ENCODE data around the gene RGR.

RGR gene

GRCh38 chr10:84208023-84208422, 36.8 kb upstream of the RGR start:
- Histone ChIP-seq H3K79me2 (no peaks in the 10 kb centered on the region), H3K4me2 (ENCODE audit: low read length) (no peak overlapping the region), H3K9ac (no peak overlapping the region), H3K27me3 (ENCODE audit: control insufficient read depth, insufficient read depth, low read length) (no peaks in the 10 kb centered on the region), H3K4me1 (no peaks in the 10 kb centered on the region), H3K27ac (no peak overlapping the region), H3K36me3 (ENCODE audit: control insufficient read depth, insufficient read depth, low read length) (no peaks in the 10 kb centered on the region), H3K4me3 (ENCODE audit: low read depth, low read length) (no peak overlapping the region), H3K9me3 (ENCODE audit: control insufficient read depth, low read length) (no peaks in the 10 kb centered on the region), H2AFZ (no peak overlapping the region)
- TF ChIP-seq CTCF (IDR thresholded peaks at IDR 0.05), result no peak

GRCh38 chr10:84211566-84211965, 33.3 kb upstream of the RGR start:
- no peaks in the 10 kb centered on the region for H3K27me3 ChIP-seq (ENCODE audit: control insufficient read depth, insufficient read depth, low read length)
- H3K9ac ChIP-seq, result no peak overlapping the region
- no peaks in the 10 kb centered on the region for H3K4me1 ChIP-seq
- no peak overlapping the region for H3K4me3 ChIP-seq (ENCODE audit: low read depth, low read length)
- TF ChIP-seq CTCF (IDR thresholded peaks at IDR 0.05), result no peak
- no peak overlapping the region for H3K27ac ChIP-seq
- no peak overlapping the region for H2AFZ ChIP-seq
- H3K36me3 ChIP-seq (ENCODE audit: control insufficient read depth, insufficient read depth, low read length), result no peaks in the 10 kb centered on the region
- no peaks in the 10 kb centered on the region for H3K79me2 ChIP-seq
- no peaks in the 10 kb centered on the region for H3K9me3 ChIP-seq (ENCODE audit: control insufficient read depth, low read length)
- no peak overlapping the region for H3K4me2 ChIP-seq (ENCODE audit: low read length)

- no peak for TF ChIP-seq CTCF (IDR thresholded peaks at IDR 0.05)
Measured at GRCh38 chr10:84212014-84212413, 32.8 kb upstream of the RGR start.

GRCh38 chr10:84213076-84213475, 31.8 kb upstream of the RGR start:
- Histone ChIP-seq H3K9me3 (ENCODE audit: control insufficient read depth, low read length) (no peaks in the 10 kb centered on the region), H3K79me2 (no peaks in the 10 kb centered on the region), H3K27ac (no peak overlapping the region), H3K36me3 (ENCODE audit: control insufficient read depth, insufficient read depth, low read length) (no peaks in the 10 kb centered on the region), H3K9ac (no peak overlapping the region), H3K27me3 (ENCODE audit: control insufficient read depth, insufficient read depth, low read length) (no peaks in the 10 kb centered on the region), H3K4me1 (no peaks in the 10 kb centered on the region), H3K4me3 (ENCODE audit: low read depth, low read length) (no peak overlapping the region), H3K4me2 (ENCODE audit: low read length) (no peak overlapping the region), H2AFZ (no peak overlapping the region)
- TF ChIP-seq CTCF (IDR thresholded peaks at IDR 0.05), result no peak

More at GRCh38 chr10:84212014-84212413, 32.8 kb upstream of the RGR start:
- Histone ChIP-seq H3K79me2 (no peaks in the 10 kb centered on the region), H3K9ac (no peak overlapping the region), H3K9me3 (ENCODE audit: control insufficient read depth, low read length) (no peaks in the 10 kb centered on the region), H3K4me1 (no peaks in the 10 kb centered on the region), H3K27me3 (ENCODE audit: control insufficient read depth, insufficient read depth, low read length) (no peaks in the 10 kb centered on the region), H3K4me3 (ENCODE audit: low read depth, low read length) (no peak overlapping the region), H2AFZ (no peak overlapping the region), H3K36me3 (ENCODE audit: control insufficient read depth, insufficient read depth, low read length) (no peaks in the 10 kb centered on the region), H3K27ac (no peak overlapping the region), H3K4me2 (ENCODE audit: low read length) (no peak overlapping the region)

GRCh38 chr10:84214046-84214572, 30.7 kb upstream of the RGR start:
- Histone ChIP-seq H3K79me2 (no peaks in the 10 kb centered on the region), H3K36me3 (ENCODE audit: control insufficient read depth, insufficient read depth, low read length) (no peaks in the 10 kb centered on the region), H3K9me3 (ENCODE audit: control insufficient read depth, low read length) (no peaks in the 10 kb centered on the region), H3K4me1 (no peaks in the 10 kb centered on the region), H3K27me3 (ENCODE audit: control insufficient read depth, insufficient read depth, low read length) (no peaks in the 10 kb centered on the region), H3K9ac (no peak overlapping the region), H3K27ac (no peak overlapping the region), H3K4me2 (ENCODE audit: low read length) (no peak overlapping the region), H2AFZ (no peak overlapping the region), H3K4me3 (ENCODE audit: low read depth, low read length) (no peak overlapping the region)
- TF ChIP-seq CTCF (IDR thresholded peaks at IDR 0.05), result no peak

Measured in parathyroid adenoma (tissue), 2 donors.